ENCODE measurements around the gene COL5A1. TPM values are rescaled to one million over a fixed set of nuclear protein-coding genes. Genes with fewer than 3 reads are reported as not detected.

The COL5A1 gene
- polyA plus RNA-seq, 3 donors: 87.5 to 116 (median 111) TPM

- no peak for DNase-seq
These were observed 229.4 kb downstream of the COL5A1 start for GRCh38 chr9:134870746-134871662.

- DNase-seq: peak; percentile 70
These were observed 230.2 kb downstream of the COL5A1 start for GRCh38 chr9:134871697-134872340.

GRCh38 chr9:134872482-134873231, 231.1 kb downstream of the COL5A1 start:
- no peak for DNase-seq

GRCh38 chr9:134875371-134875770, 233.8 kb downstream of the COL5A1 start:
- no peak for DNase-seq

GRCh38 chr9:134877541-134877940, 235.9 kb downstream of the COL5A1 start:
- no peak for DNase-seq

- no peak for DNase-seq
These were observed 238.3 kb downstream of the COL5A1 start for GRCh38 chr9:134879664-134880483.

GRCh38 chr9:134880484-134881312, 239.1 kb downstream of the COL5A1 start, which contains the start of gene FCN2:
FCN2 (plus strand) TSS chr9:134880810; CDS start chr9:134880822, 12 bp downstream.
- no peak for DNase-seq

GRCh38 chr9:134881313-134881670, 239.7 kb downstream of the COL5A1 start:
- DNase-seq: no peak

GRCh38 chr9:134882204-134882785, 240.7 kb downstream of the COL5A1 start:
- no peak for DNase-seq

- DNase-seq: no peak
These were observed 241.6 kb downstream of the COL5A1 start for GRCh38 chr9:134883040-134883782.

GRCh38 chr9:134884492-134884891, 242.9 kb downstream of the COL5A1 start:
- no peak for DNase-seq

- DNase-seq: no peak
These were observed 243.5 kb downstream of the COL5A1 start for GRCh38 chr9:134885001-134885678.

GRCh38 chr9:134885679-134886412, 244.2 kb downstream of the COL5A1 start:
- no peak for DNase-seq

- no peak for DNase-seq
These were observed 244.9 kb downstream of the COL5A1 start for GRCh38 chr9:134886413-134886913.

GRCh38 chr9:134887219-134887618, 245.6 kb downstream of the COL5A1 start:
- no peak for DNase-seq

- DNase-seq: no peak
These were observed 246.3 kb downstream of the COL5A1 start for GRCh38 chr9:134887686-134888602.

Measured in renal pelvis (tissue), 4 donors.